GM21786 (cell line): ENCODE data around the gene BRINP1.
"Not testable (repeated sequence)": the region's sequence is repeated elsewhere in the genome, so short reads cannot be mapped to it uniquely, and the experiment has no call there.

Experiments used
- ATAC-seq: cut with Tn5 transposase; IDR thresholded peaks from one replicate; pipeline ENCODE4 v1.9.1; 2021; ENCODE audit not compliant: unreplicated experiment

BRINP1 gene

GRCh38 chr9:119215651-119216050 lies 153.6 kb downstream of the BRINP1 start:
- ATAC-seq, result no peak

GRCh38 chr9:119213471-119213870 lies 155.8 kb downstream of the BRINP1 start:
- no peak for ATAC-seq

GRCh38 chr9:119197893-119198607 lies 171.2 kb downstream of the BRINP1 start:
- no peak for ATAC-seq

- ATAC-seq, result no peak
Measured at GRCh38 chr9:119195521-119195920, 173.7 kb downstream of the BRINP1 start.

GRCh38 chr9:119185298-119185697 lies 183.9 kb downstream of the BRINP1 start:
- ATAC-seq, result no peak

- no peak for ATAC-seq
Measured at GRCh38 chr9:119184265-119184936, 184.8 kb downstream of the BRINP1 start.

- ATAC-seq, result no peak
Measured at GRCh38 chr9:119181561-119181960, 187.7 kb downstream of the BRINP1 start.

- ATAC-seq, result no peak
Measured at GRCh38 chr9:119180897-119181296, 188.3 kb downstream of the BRINP1 start.

GRCh38 chr9:119179701-119180100 lies 189.5 kb downstream of the BRINP1 start:
- ATAC-seq, result no peak

- no peak for ATAC-seq
Measured at GRCh38 chr9:119177196-119177595, 192.0 kb downstream of the BRINP1 start.

GRCh38 chr9:119175581-119175980 lies 193.7 kb downstream of the BRINP1 start:
- no peak for ATAC-seq

GRCh38 chr9:119169222-119169621 lies 200.0 kb downstream of the BRINP1 start:
- not testable (repeated sequence) for ATAC-seq

- no peak for ATAC-seq
Measured at GRCh38 chr9:119167876-119168275, 201.4 kb downstream of the BRINP1 start.

- ATAC-seq, result no peak
Measured at GRCh38 chr9:119167267-119167666, 202.0 kb downstream of the BRINP1 start.

GRCh38 chr9:119166096-119166495 lies 203.1 kb downstream of the BRINP1 start:
- no peak for ATAC-seq

GRCh38 chr9:119165131-119165530 lies 204.1 kb downstream of the BRINP1 start:
- no peak for ATAC-seq

- ATAC-seq, result no peak
Measured at GRCh38 chr9:119164716-119165115, 204.5 kb downstream of the BRINP1 start.

- ATAC-seq, result no peak
Measured at GRCh38 chr9:119160551-119160950, 208.7 kb downstream of the BRINP1 start.

GRCh38 chr9:119159386-119159785 lies 209.8 kb downstream of the BRINP1 start:
- ATAC-seq, result no peak

GRCh38 chr9:119157196-119157595 lies 212.0 kb downstream of the BRINP1 start:
- ATAC-seq, result no peak

- ATAC-seq, result no peak
Measured at GRCh38 chr9:119156354-119156753, 212.9 kb downstream of the BRINP1 start.

GRCh38 chr9:119154527-119154926 lies 214.7 kb downstream of the BRINP1 start:
- no peak for ATAC-seq

- no peak for ATAC-seq
Measured at GRCh38 chr9:119153402-119153801, 215.8 kb downstream of the BRINP1 start.
